ENCODE results near the gene KASH5.
A peak's percentile ranks its signal among the peaks of the same experiment; 100 is the strongest.

Gene KASH5

DNA sequence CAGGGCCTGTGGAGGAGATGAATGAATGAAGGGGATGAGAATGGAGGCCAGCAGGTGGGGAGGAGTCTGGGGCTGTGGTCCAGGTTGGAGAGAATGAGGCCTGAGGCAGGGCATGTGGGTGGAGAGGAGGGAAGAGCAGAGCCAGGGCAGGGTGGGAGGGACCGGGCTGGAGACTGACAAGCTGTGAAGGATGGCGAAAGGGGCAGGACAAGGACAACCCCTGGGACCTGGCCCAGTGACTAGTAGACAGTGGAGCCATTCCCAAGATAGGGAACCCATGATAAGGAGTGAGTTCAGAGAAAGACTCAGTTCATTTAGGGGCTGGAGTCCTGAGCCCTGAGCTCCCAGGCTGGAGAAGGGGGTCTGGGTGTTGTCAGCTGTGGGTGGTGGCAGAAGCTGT, 32.2 kb downstream of the KASH5 start:
- TF ChIP-seq, protein P1, sequence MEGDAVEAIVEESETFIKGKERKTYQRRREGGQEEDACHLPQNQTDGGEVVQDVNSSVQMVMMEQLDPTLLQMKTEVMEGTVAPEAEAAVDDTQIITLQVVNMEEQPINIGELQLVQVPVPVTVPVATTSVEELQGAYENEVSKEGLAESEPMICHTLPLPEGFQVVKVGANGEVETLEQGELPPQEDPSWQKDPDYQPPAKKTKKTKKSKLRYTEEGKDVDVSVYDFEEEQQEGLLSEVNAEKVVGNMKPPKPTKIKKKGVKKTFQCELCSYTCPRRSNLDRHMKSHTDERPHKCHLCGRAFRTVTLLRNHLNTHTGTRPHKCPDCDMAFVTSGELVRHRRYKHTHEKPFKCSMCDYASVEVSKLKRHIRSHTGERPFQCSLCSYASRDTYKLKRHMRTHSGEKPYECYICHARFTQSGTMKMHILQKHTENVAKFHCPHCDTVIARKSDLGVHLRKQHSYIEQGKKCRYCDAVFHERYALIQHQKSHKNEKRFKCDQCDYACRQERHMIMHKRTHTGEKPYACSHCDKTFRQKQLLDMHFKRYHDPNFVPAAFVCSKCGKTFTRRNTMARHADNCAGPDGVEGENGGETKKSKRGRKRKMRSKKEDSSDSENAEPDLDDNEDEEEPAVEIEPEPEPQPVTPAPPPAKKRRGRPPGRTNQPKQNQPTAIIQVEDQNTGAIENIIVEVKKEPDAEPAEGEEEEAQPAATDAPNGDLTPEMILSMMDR (conservative IDR thresholded peaks at IDR 0.05): no peak

DNA sequence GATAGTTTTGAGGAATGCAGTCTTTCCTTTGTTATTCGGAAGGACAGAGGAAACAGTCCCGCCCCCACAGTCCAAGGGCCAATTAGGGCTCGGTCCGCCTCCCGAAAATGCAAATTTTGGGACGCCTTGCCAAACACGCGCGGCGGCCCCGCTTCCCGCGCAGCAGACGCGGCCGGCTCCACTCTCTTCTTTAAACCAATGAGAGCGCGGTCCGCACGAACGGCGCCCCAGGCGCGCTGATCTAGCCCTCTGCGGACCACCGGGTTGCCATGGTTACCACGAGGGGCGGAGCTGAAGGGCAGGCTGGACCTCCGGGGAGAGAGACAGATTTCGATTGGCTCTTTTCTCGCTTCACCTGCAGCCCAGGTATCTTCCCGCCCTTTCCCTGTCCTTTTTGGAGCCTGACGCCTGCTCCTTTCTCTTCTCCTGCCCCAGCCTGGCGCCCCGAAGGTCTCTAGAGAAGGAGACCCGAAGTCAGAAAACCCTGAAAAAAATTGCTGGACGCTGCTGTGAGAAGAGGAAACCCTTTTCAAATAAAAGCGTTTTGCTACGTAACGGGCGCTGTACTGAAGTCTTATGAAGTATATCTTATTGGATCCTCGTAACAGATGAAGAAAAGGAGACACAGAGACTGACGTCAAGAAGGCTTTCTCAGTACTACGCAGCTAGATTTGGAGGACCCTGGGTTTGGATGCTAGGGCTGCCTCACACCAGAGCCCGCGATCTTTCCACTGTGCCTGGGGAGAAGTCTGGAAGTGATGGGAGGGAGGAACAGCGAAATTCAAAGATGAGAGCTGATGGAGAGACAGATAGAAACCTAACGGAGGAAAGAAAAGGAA, 33.2 kb downstream of the KASH5 start:
- TF ChIP-seq, protein P1 (conservative IDR thresholded peaks at IDR 0.05): no peak
- no peak overlapping the region for H3K27ac ChIP-seq

More for the DNA sequence above, 32.2 kb downstream of the KASH5 start:
- no peak overlapping the region for H3K27ac ChIP-seq

GRCh38 chr19:49421878-49422202, 33.8 kb downstream of the KASH5 start:
- H3K27ac ChIP-seq: no peak overlapping the region
- TF ChIP-seq, protein P1 (conservative IDR thresholded peaks at IDR 0.05): no peak

DNA sequence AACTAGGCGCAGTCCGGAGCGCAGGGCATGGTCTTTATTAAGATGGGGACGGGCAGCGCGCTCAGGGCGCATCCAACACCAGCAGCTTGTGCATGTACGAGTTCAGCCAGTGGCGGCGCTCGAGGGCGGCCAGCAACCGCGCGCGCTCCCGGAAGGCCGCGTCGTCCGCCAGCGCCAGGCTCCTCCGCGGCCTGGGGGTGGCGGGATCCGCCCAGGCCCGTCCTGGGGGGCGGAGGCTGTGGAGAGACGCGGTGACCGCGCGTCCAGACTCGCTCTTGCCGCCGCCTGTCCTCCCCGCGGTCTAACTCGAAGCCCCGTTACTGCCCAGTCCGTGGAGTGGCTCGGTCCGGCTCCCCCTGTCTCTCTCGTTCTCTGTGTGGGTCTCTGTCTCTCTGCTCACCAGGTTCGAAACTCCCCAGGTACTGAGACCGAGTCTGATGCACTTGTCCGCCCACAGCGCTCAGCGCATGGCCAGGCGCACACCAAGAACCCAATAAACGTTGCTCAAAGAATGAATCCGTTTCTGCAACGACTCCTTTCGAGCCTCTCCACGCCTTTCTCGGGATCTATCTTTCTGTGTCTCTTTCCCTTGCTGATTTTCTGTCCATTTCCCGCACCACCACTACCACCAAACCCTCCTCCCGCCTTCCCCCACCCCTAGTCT, 34.5 kb downstream of the KASH5 start:
- H3K27ac ChIP-seq: no peak overlapping the region
- TF ChIP-seq, protein P1 (conservative IDR thresholded peaks at IDR 0.05): peak; percentile 15; the same call in 1 of the 2 replicates

GRCh38 chr19:49423071-49423984, 35.3 kb downstream of the KASH5 start, which contains the start of gene PTH2:
Gene PTH2 (minus strand): TSS chr19:49423441. CDS start chr19:49423339, 102 bp downstream.
- TF ChIP-seq, protein P1 (conservative IDR thresholded peaks at IDR 0.05): no peak

GRCh38 chr19:49423985-49424303, 35.9 kb downstream of the KASH5 start:
- TF ChIP-seq, protein P1 (conservative IDR thresholded peaks at IDR 0.05): no peak
- no peak overlapping the region for H3K27ac ChIP-seq

More at GRCh38 chr19:49423071-49423984, 35.3 kb downstream of the KASH5 start, which contains the start of gene PTH2:
- H3K27ac ChIP-seq: no peak within 1 kb of the TSS

DNA sequence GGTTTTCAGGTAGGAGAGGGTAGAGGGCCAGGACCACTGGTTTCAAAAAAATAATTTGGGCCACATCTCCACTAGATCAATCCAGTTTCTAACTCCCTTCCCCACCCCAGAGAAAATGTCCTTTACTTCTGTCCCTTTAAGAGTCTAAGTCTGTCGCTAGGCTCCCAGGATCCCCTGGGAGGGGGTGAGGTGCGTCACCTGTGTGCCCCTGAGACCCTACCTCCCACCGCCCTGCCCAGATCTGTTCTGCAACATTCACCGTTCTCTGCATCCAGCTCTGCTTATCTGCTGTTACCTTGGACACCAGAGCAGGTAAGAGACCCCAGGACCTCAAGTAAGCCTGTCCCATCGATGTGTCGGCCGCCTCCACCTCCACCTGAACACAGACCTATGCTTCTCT, 37.1 kb downstream of the KASH5 start, which contains the start of gene GFY:
Gene GFY (plus strand): TSS at position 211 of the 400 bp plus-strand sequence. CDS start 1,043 bp downstream, outside the sequence.
- TF ChIP-seq, protein P1 (conservative IDR thresholded peaks at IDR 0.05): no peak
- H3K27ac ChIP-seq: no peak within 1 kb of the TSS
